ENCODE results near the gene CSTF1.
"Not testable (repeated sequence)": the region's sequence is repeated elsewhere in the genome, so short reads cannot be mapped to it uniquely, and the experiment has no call there.

The CSTF1 gene

GRCh38 chr20:56390396-56390795 is 2.0 kb upstream of the CSTF1 start:
- not testable (repeated sequence) for H3K27me3 ChIP-seq (ENCODE audit: low read depth, low read length); H3K36me3 ChIP-seq (ENCODE audit: control insufficient read depth in 1 of 2, insufficient read depth in 2 of 2, low read length in 2 of 2); H3K9me3 ChIP-seq (ENCODE audit: control insufficient read depth in 1 of 2, low read length in 2 of 2); H3K4me3 ChIP-seq (ENCODE audit: low read depth in 1 of 2, low read length in 2 of 2); H3K27ac ChIP-seq (ENCODE audit: low read length)
- peaks cover 5 to 18% of the 10 kb centered on the region in 2 donors for H3K4me1 ChIP-seq (ENCODE audit: control insufficient read depth in 1 of 2, insufficient read depth in 2 of 2, low read length in 2 of 2)

- Histone ChIP-seq H3K27ac (ENCODE audit: low read length) (no peak overlapping the region), H3K27me3 (ENCODE audit: low read depth, low read length) (no peaks in the 10 kb centered on the region), H3K4me3 (ENCODE audit: low read depth in 1 of 2, low read length in 2 of 2) (peak overlapping the region; percentile 95), H3K9me3 (ENCODE audit: control insufficient read depth in 1 of 2, low read length in 2 of 2) (no peaks in the 10 kb centered on the region), H3K4me1 (ENCODE audit: control insufficient read depth in 1 of 2, insufficient read depth in 2 of 2, low read length in 2 of 2) (peaks cover 5 to 18% of the 10 kb centered on the region in 2 donors), H3K36me3 (ENCODE audit: control insufficient read depth in 1 of 2, insufficient read depth in 2 of 2, low read length in 2 of 2) (peaks cover 7 to 13% of the 10 kb centered on the region in 2 donors)
Measured at GRCh38 chr20:56391037-56391436, 1.4 kb upstream of the CSTF1 start.

- Histone ChIP-seq H3K4me1 (ENCODE audit: control insufficient read depth in 1 of 2, insufficient read depth in 2 of 2, low read length in 2 of 2) (peaks cover 5 to 18% of the 10 kb centered on the region in 2 donors), H3K9me3 (ENCODE audit: control insufficient read depth in 1 of 2, low read length in 2 of 2) (no peaks in the 10 kb centered on the region), H3K27ac (ENCODE audit: low read length) (peak overlapping the region; percentile 94), H3K27me3 (ENCODE audit: low read depth, low read length) (no peaks in the 10 kb centered on the region), H3K4me3 (ENCODE audit: low read depth in 1 of 2, low read length in 2 of 2) (peak overlapping the region; percentile 95), H3K36me3 (ENCODE audit: control insufficient read depth in 1 of 2, insufficient read depth in 2 of 2, low read length in 2 of 2) (peaks cover 9 to 17% of the 10 kb centered on the region in 2 donors)
Measured at GRCh38 chr20:56391596-56392131, 781 bp upstream of the CSTF1 start.

- Histone ChIP-seq H3K27ac (ENCODE audit: low read length) (peak overlapping the region; percentile 94), H3K27me3 (ENCODE audit: low read depth, low read length) (no peaks in the 10 kb centered on the region), H3K4me1 (ENCODE audit: control insufficient read depth in 1 of 2, insufficient read depth in 2 of 2, low read length in 2 of 2) (peaks cover 5 to 18% of the 10 kb centered on the region in 2 donors), H3K36me3 (ENCODE audit: control insufficient read depth in 1 of 2, insufficient read depth in 2 of 2, low read length in 2 of 2) (peaks cover 22 to 30% of the 10 kb centered on the region in 2 donors), H3K9me3 (ENCODE audit: control insufficient read depth in 1 of 2, low read length in 2 of 2) (no peaks in the 10 kb centered on the region), H3K4me3 (ENCODE audit: low read depth in 1 of 2, low read length in 2 of 2) (peak overlapping the region; percentile 95)
Measured at GRCh38 chr20:56392881-56393482, 537 bp downstream of the CSTF1 start.

- Histone ChIP-seq H3K9me3 (ENCODE audit: control insufficient read depth in 1 of 2, low read length in 2 of 2) (no peaks in the 10 kb centered on the region), H3K4me1 (ENCODE audit: control insufficient read depth in 1 of 2, insufficient read depth in 2 of 2, low read length in 2 of 2) (peaks cover 5 to 18% of the 10 kb centered on the region in 2 donors), H3K36me3 (ENCODE audit: control insufficient read depth in 1 of 2, insufficient read depth in 2 of 2, low read length in 2 of 2) (peaks cover 26 to 33% of the 10 kb centered on the region in 2 donors), H3K27me3 (ENCODE audit: low read depth, low read length) (no peaks in the 10 kb centered on the region), H3K4me3 (ENCODE audit: low read depth in 1 of 2, low read length in 2 of 2) (peak overlapping the region; percentile 95), H3K27ac (ENCODE audit: low read length) (no peak overlapping the region)
Measured at GRCh38 chr20:56393653-56394052, 1.2 kb downstream of the CSTF1 start.

- H3K9me3 ChIP-seq (ENCODE audit: control insufficient read depth in 1 of 2, low read length in 2 of 2), result no peaks in the 10 kb centered on the region
- no peak overlapping the region for H3K4me3 ChIP-seq (ENCODE audit: low read depth in 1 of 2, low read length in 2 of 2)
- H3K36me3 ChIP-seq (ENCODE audit: control insufficient read depth in 1 of 2, insufficient read depth in 2 of 2, low read length in 2 of 2), result peaks cover 41 to 45% of the 10 kb centered on the region in 2 donors
- H3K27me3 ChIP-seq (ENCODE audit: low read depth, low read length), result no peaks in the 10 kb centered on the region
- H3K4me1 ChIP-seq (ENCODE audit: control insufficient read depth in 1 of 2, insufficient read depth in 2 of 2, low read length in 2 of 2), result peaks cover 5 to 18% of the 10 kb centered on the region in 2 donors
- H3K27ac ChIP-seq (ENCODE audit: low read length), result no peak overlapping the region
Measured at GRCh38 chr20:56395166-56395565, 2.7 kb downstream of the CSTF1 start.

GRCh38 chr20:56400001-56400640 is 7.7 kb downstream of the CSTF1 start:
- no peak overlapping the region for H3K4me3 ChIP-seq (ENCODE audit: low read depth in 1 of 2, low read length in 2 of 2)
- no peaks in the 10 kb centered on the region for H3K4me1 ChIP-seq (ENCODE audit: control insufficient read depth in 1 of 2, insufficient read depth in 2 of 2, low read length in 2 of 2)
- no peaks in the 10 kb centered on the region for H3K9me3 ChIP-seq (ENCODE audit: control insufficient read depth in 1 of 2, low read length in 2 of 2)
- H3K27ac ChIP-seq (ENCODE audit: low read length), result no peak overlapping the region
- H3K27me3 ChIP-seq (ENCODE audit: low read depth, low read length), result no peaks in the 10 kb centered on the region
- H3K36me3 ChIP-seq (ENCODE audit: control insufficient read depth in 1 of 2, insufficient read depth in 2 of 2, low read length in 2 of 2), result peaks cover 64 to 72% of the 10 kb centered on the region in 2 donors

GRCh38 chr20:56403465-56403864 is 11.0 kb downstream of the CSTF1 start:
- no peaks in the 10 kb centered on the region for H3K27me3 ChIP-seq (ENCODE audit: low read depth, low read length)
- H3K36me3 ChIP-seq (ENCODE audit: control insufficient read depth in 1 of 2, insufficient read depth in 2 of 2, low read length in 2 of 2), result peaks cover 59 to 70% of the 10 kb centered on the region in 2 donors
- no peak overlapping the region for H3K4me3 ChIP-seq (ENCODE audit: low read depth in 1 of 2, low read length in 2 of 2)
- H3K27ac ChIP-seq (ENCODE audit: low read length), result no peak overlapping the region
- H3K9me3 ChIP-seq (ENCODE audit: control insufficient read depth in 1 of 2, low read length in 2 of 2), result no peaks in the 10 kb centered on the region
- H3K4me1 ChIP-seq (ENCODE audit: control insufficient read depth in 1 of 2, insufficient read depth in 2 of 2, low read length in 2 of 2), result no peaks in the 10 kb centered on the region

GRCh38 chr20:56405356-56405755 is 12.9 kb downstream of the CSTF1 start:
- not testable (repeated sequence) for H3K9me3 ChIP-seq (ENCODE audit: control insufficient read depth in 1 of 2, low read length in 2 of 2); H3K4me3 ChIP-seq (ENCODE audit: low read depth in 1 of 2, low read length in 2 of 2); H3K4me1 ChIP-seq (ENCODE audit: control insufficient read depth in 1 of 2, insufficient read depth in 2 of 2, low read length in 2 of 2); H3K27me3 ChIP-seq (ENCODE audit: low read depth, low read length); H3K27ac ChIP-seq (ENCODE audit: low read length)
- H3K36me3 ChIP-seq (ENCODE audit: control insufficient read depth in 1 of 2, insufficient read depth in 2 of 2, low read length in 2 of 2), result peaks cover 43 to 60% of the 10 kb centered on the region in 2 donors

GRCh38 chr20:56406910-56407309 is 14.5 kb downstream of the CSTF1 start:
- Histone ChIP-seq H3K27me3 (ENCODE audit: low read depth, low read length) (no peaks in the 10 kb centered on the region), H3K36me3 (ENCODE audit: control insufficient read depth in 1 of 2, insufficient read depth in 2 of 2, low read length in 2 of 2) (peaks cover 35 to 55% of the 10 kb centered on the region in 2 donors), H3K4me1 (ENCODE audit: control insufficient read depth in 1 of 2, insufficient read depth in 2 of 2, low read length in 2 of 2) (peaks cover 0 to 9% of the 10 kb centered on the region in 2 donors), H3K4me3 (ENCODE audit: low read depth in 1 of 2, low read length in 2 of 2) (no peak overlapping the region), H3K9me3 (ENCODE audit: control insufficient read depth in 1 of 2, low read length in 2 of 2) (no peaks in the 10 kb centered on the region), H3K27ac (ENCODE audit: low read length) (no peak overlapping the region)

- no peak overlapping the region for H3K4me3 ChIP-seq (ENCODE audit: low read depth in 1 of 2, low read length in 2 of 2)
- peaks cover 0 to 9% of the 10 kb centered on the region in 2 donors for H3K4me1 ChIP-seq (ENCODE audit: control insufficient read depth in 1 of 2, insufficient read depth in 2 of 2, low read length in 2 of 2)
- peak overlapping the region; percentile 5 for H3K27ac ChIP-seq (ENCODE audit: low read length)
Measured at GRCh38 chr20:56409521-56409920, 17.1 kb downstream of the CSTF1 start.

More at GRCh38 chr20:56409521-56409920, 17.1 kb downstream of the CSTF1 start:
- Histone ChIP-seq H3K27me3 (ENCODE audit: low read depth, low read length) (no peaks in the 10 kb centered on the region), H3K36me3 (ENCODE audit: control insufficient read depth in 1 of 2, insufficient read depth in 2 of 2, low read length in 2 of 2) (peaks cover 21 to 36% of the 10 kb centered on the region in 2 donors), H3K9me3 (ENCODE audit: control insufficient read depth in 1 of 2, low read length in 2 of 2) (no peaks in the 10 kb centered on the region)
